Skeletal muscle satellite cell (primary cell): Measurements from ENCODE around the gene NUP98. TPM values are rescaled to one million over a fixed set of nuclear protein-coding genes. Genes with fewer than 3 reads are reported as not detected.

ENCODE experiments used
- H3K27me3 ChIP-seq: 2 replicates; pipeline ENCODE4 v1.7.0; 2013; ENCODE audit warnings: low read length; ENCODE audit not compliant: control insufficient read depth, insufficient read depth
- H3K36me3 ChIP-seq: 2 replicates; pipeline ENCODE4 v1.7.0; 2013; ENCODE audit warnings: mild to moderate bottlenecking, control low read depth, low read length; ENCODE audit not compliant: insufficient read depth
- H3K4me1 ChIP-seq: 2 replicates; pipeline ENCODE4 v1.7.0; 2013; ENCODE audit warnings: low read length; ENCODE audit not compliant: control insufficient read depth, insufficient read depth
- H3K4me2 ChIP-seq: 2 replicates; pipeline ENCODE4 v1.7.0; 2013; ENCODE audit warnings: mild to moderate bottlenecking, low read length
- H3K4me3 ChIP-seq: 2 replicates; pipeline ENCODE4 v1.7.0; 2013; ENCODE audit warnings: low read length
- H3K9ac ChIP-seq: 2 replicates; pipeline ENCODE4 v1.7.0; 2013; ENCODE audit warnings: mild to moderate bottlenecking, low read depth, low read length, moderate library complexity
- H3K9me3 ChIP-seq: replicated peaks from 2 replicates; pipeline ENCODE4 v1.7.0; 2013; ENCODE audit warnings: mild to moderate bottlenecking, control low read depth, low read length
- total RNA-seq: library from RNA; depleted of rRNA; stranded (reverse); fragments of >200 nt; gene quantifications from 2 replicates; pipeline ENCODE4 v1.2.3, GENCODE V29; 2012; rRNA removed

NUP98 gene
- 107 and 110 TPM in 2 replicates for total RNA-seq

DNA sequence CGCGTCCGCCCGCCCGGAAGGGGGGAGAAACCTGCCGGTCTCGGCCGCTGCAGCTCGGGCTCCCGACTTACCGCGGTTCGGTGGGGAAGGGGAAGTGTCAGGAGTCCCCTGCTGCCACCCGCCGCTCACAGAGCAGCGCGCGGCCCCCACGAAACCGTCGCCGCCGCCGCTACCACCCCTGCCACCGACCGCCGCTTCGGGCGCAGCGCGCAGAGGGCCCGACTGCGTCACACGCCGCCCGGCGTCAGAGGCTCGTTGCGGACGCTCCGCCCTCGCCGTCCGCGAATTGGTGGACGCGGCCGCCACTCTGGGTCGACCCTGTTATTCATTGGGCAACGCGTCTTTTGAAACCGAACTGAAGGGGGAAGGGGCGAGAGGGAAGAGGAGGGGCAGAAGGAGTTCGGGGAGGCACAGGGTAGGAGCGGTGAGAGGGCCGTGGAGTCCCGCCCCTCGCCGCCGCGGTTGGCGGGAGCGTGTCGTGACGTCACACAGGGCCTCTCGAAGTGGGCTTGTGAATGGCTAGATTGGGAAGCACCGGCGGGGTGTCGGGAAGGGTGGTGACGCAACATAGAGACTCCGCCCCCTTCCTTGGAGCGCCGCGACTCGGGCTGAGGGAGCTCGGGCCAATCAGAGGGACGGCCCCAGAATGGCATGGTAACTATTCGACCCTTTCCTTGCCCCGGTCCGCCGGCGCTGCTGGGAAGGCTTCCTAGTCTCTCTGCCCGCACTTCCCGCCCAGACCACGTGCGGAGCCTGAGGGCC, at the start of gene NUP98:
Gene NUP98, minus strand, starts transcription at position 226 of the 762 bp plus-strand sequence. CDS start 15,437 bp downstream, outside the sequence.
- Histone ChIP-seq H3K9ac (peak within 1 kb of the TSS; percentile 100), H3K4me2 (peak within 1 kb of the TSS; percentile 87), H3K4me3 (peak within 1 kb of the TSS; percentile 93), H3K9me3 (no peaks in the 10 kb centered on the region), H3K27me3 (no peaks in the 10 kb centered on the region), H3K36me3 (peaks cover 18% of the 10 kb centered on the region), H3K4me1 (peaks cover 27% of the 10 kb centered on the region)

GRCh38 chr11:3845670-3846069, 48.3 kb upstream of the NUP98 start:
- peaks cover 7% of the 10 kb centered on the region for H3K4me1 ChIP-seq
- no peak overlapping the region for H3K9ac ChIP-seq
- H3K27me3 ChIP-seq = peaks cover 10% of the 10 kb centered on the region
- no peak overlapping the region for H3K4me2 ChIP-seq
- H3K36me3 ChIP-seq = no peaks in the 10 kb centered on the region
- no peaks in the 10 kb centered on the region for H3K9me3 ChIP-seq
- H3K4me3 ChIP-seq = no peak overlapping the region

DNA sequence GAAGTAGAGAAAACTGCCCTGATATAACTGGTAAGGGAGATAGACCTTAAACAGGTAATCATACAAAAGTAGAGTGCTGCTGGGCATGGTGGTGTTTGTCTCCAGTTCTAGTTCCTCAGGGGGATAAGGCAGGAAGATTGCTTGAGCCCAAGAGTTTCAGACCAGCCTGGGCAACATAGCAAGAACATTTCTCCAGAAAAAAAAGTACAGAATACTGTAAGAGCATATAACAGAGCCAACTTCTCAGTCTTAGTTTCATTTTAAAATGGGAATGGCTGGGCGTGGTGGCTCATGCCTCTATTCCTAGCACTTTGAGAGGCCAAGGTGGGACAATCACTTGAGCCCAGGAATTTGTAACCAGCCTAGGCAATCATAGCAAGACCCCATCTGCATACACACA, 47.9 kb upstream of the NUP98 start:
- H3K9me3 ChIP-seq = no peaks in the 10 kb centered on the region
- H3K36me3 ChIP-seq = no peaks in the 10 kb centered on the region
- no peak overlapping the region for H3K9ac ChIP-seq
- peaks cover 7% of the 10 kb centered on the region for H3K4me1 ChIP-seq
- H3K27me3 ChIP-seq = peaks cover 10% of the 10 kb centered on the region
- no peak overlapping the region for H3K4me3 ChIP-seq
- no peak overlapping the region for H3K4me2 ChIP-seq

- Histone ChIP-seq H3K9me3 (no peaks in the 10 kb centered on the region), H3K4me2 (no peak overlapping the region), H3K36me3 (no peaks in the 10 kb centered on the region), H3K27me3 (peaks cover 3% of the 10 kb centered on the region), H3K4me1 (peaks cover 22% of the 10 kb centered on the region), H3K9ac (no peak overlapping the region), H3K4me3 (no peak overlapping the region)
Measured at GRCh38 chr11:3843326-3843725, 46.0 kb upstream of the NUP98 start.

- peaks cover 32% of the 10 kb centered on the region for H3K4me1 ChIP-seq
- peak overlapping the region; percentile 82 for H3K4me2 ChIP-seq
- H3K4me3 ChIP-seq = peak overlapping the region; percentile 97
- H3K27me3 ChIP-seq = no peaks in the 10 kb centered on the region
- peak overlapping the region; percentile 91 for H3K9ac ChIP-seq
- H3K9me3 ChIP-seq = no peaks in the 10 kb centered on the region
- no peaks in the 10 kb centered on the region for H3K36me3 ChIP-seq
Measured at GRCh38 chr11:3841426-3842350, 44.3 kb upstream of the NUP98 start.

- peak within 1 kb of the TSS; percentile 97 for H3K4me3 ChIP-seq
- H3K9ac ChIP-seq = peak within 1 kb of the TSS; percentile 91
- H3K27me3 ChIP-seq = no peaks in the 10 kb centered on the region
- H3K9me3 ChIP-seq = no peaks in the 10 kb centered on the region
- H3K4me1 ChIP-seq = peaks cover 32% of the 10 kb centered on the region
- H3K36me3 ChIP-seq = no peaks in the 10 kb centered on the region
- peak within 1 kb of the TSS; percentile 98 for H3K4me2 ChIP-seq
Measured at GRCh38 chr11:3840870-3841425, 43.6 kb upstream of the NUP98 start, which contains the start of gene RHOG. Gene RHOG (minus strand): TSS chr11:3840959. CDS start chr11:3828138, 12,821 bp downstream.

DNA sequence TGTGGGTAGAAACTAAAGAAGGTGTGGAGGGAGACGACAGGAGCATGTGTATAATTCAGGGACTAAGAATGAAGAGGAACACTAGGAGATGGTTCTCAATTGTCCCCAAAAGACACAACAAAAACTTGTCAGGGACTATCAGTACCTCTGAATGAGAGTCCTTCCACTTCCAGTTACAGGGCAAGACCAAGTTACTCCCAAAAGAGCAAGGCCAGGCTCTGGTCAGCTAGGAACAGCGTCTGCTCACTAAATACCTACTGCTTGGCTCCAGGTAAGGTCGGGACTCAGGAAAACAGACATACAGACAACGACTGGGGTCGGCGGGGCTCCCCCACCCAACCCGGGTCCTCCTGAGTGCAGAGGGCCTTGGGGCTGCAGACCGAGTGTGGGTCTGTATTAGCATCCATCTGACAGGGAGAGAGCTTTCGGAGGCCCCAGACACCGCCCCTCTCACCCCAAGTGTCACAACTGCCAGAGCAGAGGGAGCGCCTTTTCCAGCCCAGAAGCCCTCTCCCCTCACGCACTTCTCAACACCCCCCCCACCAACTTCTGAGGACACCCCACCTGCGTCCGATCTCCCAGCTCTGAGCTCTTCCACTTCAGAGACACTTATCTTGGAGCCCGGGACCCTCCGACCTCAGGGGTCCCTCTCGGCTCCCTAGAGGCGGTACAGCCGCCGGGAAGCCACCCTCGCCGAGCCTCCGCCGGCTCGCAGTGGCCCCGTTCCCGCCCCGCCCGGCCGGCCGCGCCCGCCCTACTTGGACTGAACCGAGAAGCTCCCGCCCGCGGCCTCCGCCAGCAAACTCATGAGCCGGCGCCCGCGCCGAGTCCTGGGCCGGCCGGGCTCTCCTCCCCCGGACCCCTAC, 42.9 kb upstream of the NUP98 start:
- Histone ChIP-seq H3K4me3 (peak overlapping the region; percentile 97), H3K27me3 (no peaks in the 10 kb centered on the region), H3K36me3 (peaks cover 3% of the 10 kb centered on the region), H3K4me2 (peak overlapping the region; percentile 98), H3K9ac (peak overlapping the region; percentile 91), H3K9me3 (no peaks in the 10 kb centered on the region), H3K4me1 (peaks cover 38% of the 10 kb centered on the region)

DNA sequence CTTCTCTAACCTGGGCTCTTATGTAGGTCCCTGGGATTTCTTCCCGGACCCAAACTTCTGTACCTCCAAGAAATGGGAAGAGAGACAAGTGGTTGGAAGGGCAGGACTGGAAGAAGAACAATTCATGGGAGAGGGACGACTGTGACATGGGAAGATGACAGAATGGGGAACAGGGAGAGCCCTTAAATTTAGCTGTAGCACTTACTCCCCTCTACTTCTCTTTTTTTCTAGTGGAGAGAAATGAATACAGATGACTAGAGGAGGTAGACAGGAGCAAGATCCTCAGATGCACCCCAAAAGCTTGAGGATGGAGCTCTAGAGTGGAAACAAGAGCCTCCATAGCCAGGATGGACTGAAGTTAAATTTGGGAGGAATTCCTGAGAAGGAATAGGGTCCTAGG, 41.1 kb upstream of the NUP98 start:
- Histone ChIP-seq H3K4me1 (peaks cover 45% of the 10 kb centered on the region), H3K4me3 (peak overlapping the region; percentile 97), H3K4me2 (peak overlapping the region; percentile 98), H3K9ac (no peak overlapping the region), H3K9me3 (no peaks in the 10 kb centered on the region), H3K36me3 (peaks cover 17% of the 10 kb centered on the region), H3K27me3 (no peaks in the 10 kb centered on the region)

GRCh38 chr11:3837793-3838192, 40.4 kb upstream of the NUP98 start:
- peaks cover 18% of the 10 kb centered on the region for H3K36me3 ChIP-seq
- no peak overlapping the region for H3K4me3 ChIP-seq
- no peak overlapping the region for H3K9ac ChIP-seq
- H3K9me3 ChIP-seq = no peaks in the 10 kb centered on the region
- H3K27me3 ChIP-seq = no peaks in the 10 kb centered on the region
- H3K4me2 ChIP-seq = peak overlapping the region; percentile 5
- peaks cover 45% of the 10 kb centered on the region for H3K4me1 ChIP-seq

DNA sequence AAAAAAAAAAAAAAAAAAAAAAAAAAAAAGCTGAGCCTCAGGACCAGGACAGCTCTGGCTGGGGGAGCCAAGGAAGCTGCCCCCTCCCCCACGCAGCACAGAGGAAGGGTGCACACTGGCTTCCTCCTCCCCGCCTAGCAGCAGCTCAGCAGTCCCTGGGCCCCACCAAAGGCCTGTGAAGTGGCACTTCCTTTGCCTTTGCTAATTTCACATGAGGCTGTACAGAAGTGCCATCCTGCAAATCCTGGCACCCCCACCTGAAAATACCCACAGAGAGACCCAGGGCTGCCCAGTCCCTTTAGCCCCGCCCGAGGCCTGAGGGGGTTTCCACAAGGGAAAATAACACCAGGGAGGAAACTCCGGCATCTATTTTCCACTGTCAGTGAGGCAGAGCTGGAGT, 39.5 kb upstream of the NUP98 start:
- H3K4me2 ChIP-seq = no peak overlapping the region
- peaks cover 18% of the 10 kb centered on the region for H3K36me3 ChIP-seq
- H3K4me3 ChIP-seq = no peak overlapping the region
- no peaks in the 10 kb centered on the region for H3K27me3 ChIP-seq
- no peaks in the 10 kb centered on the region for H3K9me3 ChIP-seq
- peaks cover 42% of the 10 kb centered on the region for H3K4me1 ChIP-seq
- H3K9ac ChIP-seq = no peak overlapping the region
